ENCODE results near the gene MDGA2. TPM values are rescaled to one million over a fixed set of nuclear protein-coding genes. Genes with fewer than 3 reads are reported as not detected.
"Not testable (repeated sequence)": the region's sequence is repeated elsewhere in the genome, so short reads cannot be mapped to it uniquely, and the experiment has no call there.

MDGA2 gene
- total RNA-seq, 1 experiment from 2014 or later = not detected

DNA sequence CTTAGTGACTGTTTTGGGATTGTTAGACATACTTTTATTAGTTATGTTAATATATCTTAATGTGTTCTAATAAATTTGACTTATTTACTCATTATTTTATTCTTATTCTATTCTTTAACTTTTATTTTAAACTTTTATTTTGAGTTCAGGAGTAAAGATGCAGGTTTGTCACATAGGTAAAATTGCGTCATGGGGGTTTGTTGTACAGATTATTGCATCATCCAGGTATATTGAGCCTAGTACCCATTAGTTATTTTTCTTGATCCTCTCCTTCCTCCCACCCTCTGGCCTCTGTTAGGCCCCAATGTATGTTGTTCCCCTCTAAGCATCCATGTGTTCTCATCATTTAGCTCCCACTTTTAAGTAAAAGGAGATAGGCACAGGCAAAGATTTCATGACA is 495.5 kb downstream of the MDGA2 start:
- BruUV-seq (replicated peaks) = no TSS peak
- Histone ChIP-seq H3K4me1 (no peaks in the 10 kb centered on the region), H3K4me3 (ENCODE audit: low read depth, low read length) (no peak overlapping the region), H3K36me3 (ENCODE audit: control insufficient read depth, insufficient read depth, low read length) (no peaks in the 10 kb centered on the region), H3K9me3 (no peaks in the 10 kb centered on the region), H3K27me3 (replicated peaks; ENCODE audit: control insufficient read depth, insufficient read depth, low read length) (no peaks in the 10 kb centered on the region)
- intact Hi-C loops (cut with micrococcal nuclease; ENCODE audit: unreplicated experiment) = no loop called here
- Mint-ChIP-seq H3K27me3 (ENCODE audit: insufficient read depth, unreplicated experiment) (peaks cover 4% of the 10 kb centered on the region), H3K27ac (ENCODE audit: unreplicated experiment) (no peak overlapping the region), H3K4me1 (ENCODE audit: low read depth, unreplicated experiment) (no peaks in the 10 kb centered on the region), H3K9me3 (ENCODE audit: unreplicated experiment) (peaks cover under 1% of the 10 kb centered on the region), H3K4me3 (ENCODE audit: unreplicated experiment) (no peak overlapping the region), H3K36me3 (ENCODE audit: insufficient read depth, unreplicated experiment) (no peaks in the 10 kb centered on the region)
- ChIA-PET CTCF (no interaction called here), POLR2A (no interaction called here)
- TF ChIP-seq, protein P1, sequence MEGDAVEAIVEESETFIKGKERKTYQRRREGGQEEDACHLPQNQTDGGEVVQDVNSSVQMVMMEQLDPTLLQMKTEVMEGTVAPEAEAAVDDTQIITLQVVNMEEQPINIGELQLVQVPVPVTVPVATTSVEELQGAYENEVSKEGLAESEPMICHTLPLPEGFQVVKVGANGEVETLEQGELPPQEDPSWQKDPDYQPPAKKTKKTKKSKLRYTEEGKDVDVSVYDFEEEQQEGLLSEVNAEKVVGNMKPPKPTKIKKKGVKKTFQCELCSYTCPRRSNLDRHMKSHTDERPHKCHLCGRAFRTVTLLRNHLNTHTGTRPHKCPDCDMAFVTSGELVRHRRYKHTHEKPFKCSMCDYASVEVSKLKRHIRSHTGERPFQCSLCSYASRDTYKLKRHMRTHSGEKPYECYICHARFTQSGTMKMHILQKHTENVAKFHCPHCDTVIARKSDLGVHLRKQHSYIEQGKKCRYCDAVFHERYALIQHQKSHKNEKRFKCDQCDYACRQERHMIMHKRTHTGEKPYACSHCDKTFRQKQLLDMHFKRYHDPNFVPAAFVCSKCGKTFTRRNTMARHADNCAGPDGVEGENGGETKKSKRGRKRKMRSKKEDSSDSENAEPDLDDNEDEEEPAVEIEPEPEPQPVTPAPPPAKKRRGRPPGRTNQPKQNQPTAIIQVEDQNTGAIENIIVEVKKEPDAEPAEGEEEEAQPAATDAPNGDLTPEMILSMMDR (IDR thresholded peaks at IDR 0.05; ENCODE audit: insufficient read depth in 1 of 2, low read depth in 1 of 2, low read length in 1 of 2, severe bottlenecking in 1 of 2, unreplicated experiment in 1 of 2) = no peak
- no peak for DNase-seq

DNA sequence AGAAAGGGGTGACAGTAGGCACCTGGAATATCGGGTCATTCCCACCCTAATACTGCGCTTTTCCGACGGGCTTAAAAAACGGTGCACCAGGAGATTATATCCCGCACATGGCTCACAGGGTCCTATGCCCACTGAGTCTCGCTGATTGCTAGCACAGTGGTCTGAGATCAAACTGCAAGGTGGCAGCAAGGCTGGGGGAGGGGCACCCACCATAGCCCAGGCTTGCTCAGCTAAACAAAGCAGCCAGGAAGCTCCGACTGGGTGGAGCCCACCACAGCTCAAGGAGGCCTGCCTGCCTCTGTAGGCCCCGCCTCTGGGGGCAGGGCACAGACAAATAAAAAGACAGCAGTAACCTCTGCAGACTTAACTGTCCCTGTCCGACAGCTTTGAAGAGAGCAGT is 503.5 kb downstream of the MDGA2 start:
- H3K36me3 ChIP-seq (ENCODE audit: control insufficient read depth, insufficient read depth, low read length); H3K9me3 ChIP-seq; H3K4me1 ChIP-seq; CTCF ChIA-PET; BruUV-seq (replicated peaks); H3K27me3 ChIP-seq (replicated peaks; ENCODE audit: control insufficient read depth, insufficient read depth, low read length); H3K36me3 Mint-ChIP-seq (ENCODE audit: insufficient read depth, unreplicated experiment); H3K4me1 Mint-ChIP-seq (ENCODE audit: low read depth, unreplicated experiment); POLR2A ChIA-PET; H3K4me3 Mint-ChIP-seq (ENCODE audit: unreplicated experiment); H3K27ac Mint-ChIP-seq (ENCODE audit: unreplicated experiment); intact Hi-C loops (cut with micrococcal nuclease; ENCODE audit: unreplicated experiment); H3K27me3 Mint-ChIP-seq (ENCODE audit: insufficient read depth, unreplicated experiment); H3K4me3 ChIP-seq (ENCODE audit: low read depth, low read length); DNase-seq: not testable (repeated sequence)
- peaks cover 10% of the 10 kb centered on the region for H3K9me3 Mint-ChIP-seq (ENCODE audit: unreplicated experiment)

DNA sequence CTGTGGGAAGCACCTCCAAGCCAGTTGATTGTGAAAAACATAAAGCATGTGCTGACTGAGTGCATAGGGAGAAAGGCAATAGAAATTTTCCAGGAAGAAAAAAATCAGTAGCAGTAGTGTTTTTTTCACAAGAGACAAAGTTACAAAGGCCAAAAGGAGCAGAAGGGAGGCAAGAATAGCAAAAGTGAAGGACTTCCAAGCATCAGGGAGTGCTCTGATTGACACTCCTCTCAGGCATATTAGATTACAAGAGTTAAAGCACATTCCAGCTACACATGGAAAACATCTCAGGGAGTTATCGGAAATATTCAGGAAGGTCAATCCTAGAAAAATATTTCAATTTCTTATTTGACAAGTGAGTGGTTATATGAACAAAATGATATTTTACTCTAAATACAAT is 508.0 kb downstream of the MDGA2 start:
- POLR2A ChIA-PET = no interaction called here
- no TSS peak for BruUV-seq (replicated peaks)
- H3K4me1 ChIP-seq = no peaks in the 10 kb centered on the region
- H3K36me3 ChIP-seq (ENCODE audit: control insufficient read depth, insufficient read depth, low read length) = no peaks in the 10 kb centered on the region
- Mint-ChIP-seq H3K9me3 (ENCODE audit: unreplicated experiment) (no peaks in the 10 kb centered on the region), H3K27me3 (ENCODE audit: insufficient read depth, unreplicated experiment) (peaks cover 2% of the 10 kb centered on the region), H3K27ac (ENCODE audit: unreplicated experiment) (no peak overlapping the region), H3K4me3 (ENCODE audit: unreplicated experiment) (no peak overlapping the region), H3K36me3 (ENCODE audit: insufficient read depth, unreplicated experiment) (no peaks in the 10 kb centered on the region), H3K4me1 (ENCODE audit: low read depth, unreplicated experiment) (no peaks in the 10 kb centered on the region)
- no peaks in the 10 kb centered on the region for H3K9me3 ChIP-seq
- no peak overlapping the region for H3K4me3 ChIP-seq (ENCODE audit: low read depth, low read length)
- CTCF ChIA-PET = no interaction called here
- intact Hi-C loops (cut with micrococcal nuclease; ENCODE audit: unreplicated experiment) = no loop called here
- DNase-seq = no peak
- TF ChIP-seq, protein P1 (IDR thresholded peaks at IDR 0.05; ENCODE audit: insufficient read depth in 1 of 2, low read depth in 1 of 2, low read length in 1 of 2, severe bottlenecking in 1 of 2, unreplicated experiment in 1 of 2) = no peak
- no peaks in the 10 kb centered on the region for H3K27me3 ChIP-seq (replicated peaks; ENCODE audit: control insufficient read depth, insufficient read depth, low read length)

DNA sequence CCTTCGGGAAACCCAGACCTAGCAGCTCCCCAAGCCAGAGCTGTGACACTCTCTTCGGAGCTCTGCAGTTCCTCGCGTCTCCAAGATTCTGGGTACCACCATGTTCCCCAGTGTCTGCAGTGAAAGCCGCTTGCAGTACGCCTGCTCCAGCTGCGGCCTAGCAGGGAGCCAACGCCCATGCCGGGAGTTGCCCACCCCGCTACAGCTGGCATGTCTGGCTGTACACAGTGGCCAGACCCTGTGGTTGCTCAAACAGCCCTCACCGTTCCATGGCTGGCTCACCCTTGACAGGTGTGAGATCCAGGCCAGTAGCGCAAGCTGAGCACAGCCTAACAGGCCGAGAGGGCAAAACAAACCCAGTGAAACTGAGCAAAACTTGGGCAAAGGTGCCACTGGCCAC is 520.0 kb downstream of the MDGA2 start:
- Histone ChIP-seq H3K4me1 (peaks cover 8% of the 10 kb centered on the region), H3K9me3 (no peaks in the 10 kb centered on the region), H3K27me3 (replicated peaks; ENCODE audit: control insufficient read depth, insufficient read depth, low read length) (no peaks in the 10 kb centered on the region), H3K4me3 (ENCODE audit: low read depth, low read length) (no peak overlapping the region), H3K36me3 (ENCODE audit: control insufficient read depth, insufficient read depth, low read length) (no peaks in the 10 kb centered on the region)
- Mint-ChIP-seq H3K9me3 (ENCODE audit: unreplicated experiment) (peaks cover 13% of the 10 kb centered on the region), H3K4me1 (ENCODE audit: low read depth, unreplicated experiment) (no peaks in the 10 kb centered on the region), H3K27ac (ENCODE audit: unreplicated experiment) (no peak overlapping the region), H3K36me3 (ENCODE audit: insufficient read depth, unreplicated experiment) (no peaks in the 10 kb centered on the region), H3K27me3 (ENCODE audit: insufficient read depth, unreplicated experiment) (no peaks in the 10 kb centered on the region), H3K4me3 (ENCODE audit: unreplicated experiment) (no peak overlapping the region)
- intact Hi-C loops (cut with micrococcal nuclease; ENCODE audit: unreplicated experiment) = no loop called here
- no peak for DNase-seq
- no TSS peak for BruUV-seq (replicated peaks)
- TF ChIP-seq, protein P1 (IDR thresholded peaks at IDR 0.05; ENCODE audit: insufficient read depth in 1 of 2, low read depth in 1 of 2, low read length in 1 of 2, severe bottlenecking in 1 of 2, unreplicated experiment in 1 of 2) = no peak
- ChIA-PET POLR2A (no interaction called here), CTCF (no interaction called here)

All from Caco-2 (cell line).